Glutamatergic neuron (in vitro differentiated cells): Measurements from ENCODE around the gene ZNF618. TPM values are rescaled to one million over a fixed set of nuclear protein-coding genes. Genes with fewer than 3 reads are reported as not detected.

Source experiments
- DNase-seq: peaks from one replicate; pipeline ENCODE4 v3.0.0; 2022
- H3K27ac Mint-ChIP-seq: one replicate; pipeline ENCODE4 v1.8.0; 2020; ENCODE audit warnings: mild to moderate bottlenecking, mixed read lengths, inconsistent platforms; ENCODE audit not compliant: unreplicated experiment
- H3K27me3 Mint-ChIP-seq: one replicate; pipeline ENCODE4 v1.8.0; 2020; ENCODE audit warnings: mild to moderate bottlenecking, moderate library complexity, mixed read lengths, inconsistent platforms; ENCODE audit not compliant: unreplicated experiment
- H3K36me3 Mint-ChIP-seq: one replicate; pipeline ENCODE4 v1.8.0; 2020; ENCODE audit warnings: mild to moderate bottlenecking, mixed read lengths, inconsistent platforms; ENCODE audit not compliant: unreplicated experiment
- H3K4me1 Mint-ChIP-seq: one replicate; pipeline ENCODE4 v1.8.0; 2020; ENCODE audit warnings: mild to moderate bottlenecking, low read depth, mixed read lengths, inconsistent platforms; ENCODE audit not compliant: unreplicated experiment
- H3K4me3 Mint-ChIP-seq: one replicate; pipeline ENCODE4 v1.8.0; 2020; ENCODE audit warnings: mild to moderate bottlenecking, mixed read lengths, inconsistent platforms; ENCODE audit not compliant: unreplicated experiment
- H3K9me3 Mint-ChIP-seq: one replicate; pipeline ENCODE4 v1.8.0; 2020; ENCODE audit warnings: mild to moderate bottlenecking, moderate library complexity, mixed read lengths, inconsistent platforms; ENCODE audit not compliant: unreplicated experiment
- CTCF ChIP-seq: fragments of 200-600 bp; sonication (generic); IDR thresholded peaks from one replicate; pipeline ENCODE4 v1.5.0; 2021; ENCODE audit not compliant: partially characterized antibody, unreplicated experiment
- total RNA-seq: library from RNA; stranded (reverse); fragmentation: NEBNext Ultra II Directional; extraction: Animal tissue kit (Norgen Biotek cat#: 25700); gene quantifications from one replicate; pipeline ENCODE4 v1.2.1, GENCODE V29; 2021; ENCODE audit not compliant: unreplicated experiment

Gene ZNF618
- total RNA-seq, 1 donor from 2014 or later, result 114 TPM

- DNase-seq, result no peak
- Mint-ChIP-seq H3K27ac (no peak overlapping the region), H3K4me3 (no peak overlapping the region), H3K9me3 (peaks cover 17% of the 10 kb centered on the region), H3K36me3 (peaks cover 4% of the 10 kb centered on the region), H3K27me3 (peaks cover 13% of the 10 kb centered on the region), H3K4me1 (peaks cover 27% of the 10 kb centered on the region)
- no peak for TF ChIP-seq CTCF
Observed at GRCh38 chr9:114001410-114001685, 125.2 kb downstream of the ZNF618 start.

DNA sequence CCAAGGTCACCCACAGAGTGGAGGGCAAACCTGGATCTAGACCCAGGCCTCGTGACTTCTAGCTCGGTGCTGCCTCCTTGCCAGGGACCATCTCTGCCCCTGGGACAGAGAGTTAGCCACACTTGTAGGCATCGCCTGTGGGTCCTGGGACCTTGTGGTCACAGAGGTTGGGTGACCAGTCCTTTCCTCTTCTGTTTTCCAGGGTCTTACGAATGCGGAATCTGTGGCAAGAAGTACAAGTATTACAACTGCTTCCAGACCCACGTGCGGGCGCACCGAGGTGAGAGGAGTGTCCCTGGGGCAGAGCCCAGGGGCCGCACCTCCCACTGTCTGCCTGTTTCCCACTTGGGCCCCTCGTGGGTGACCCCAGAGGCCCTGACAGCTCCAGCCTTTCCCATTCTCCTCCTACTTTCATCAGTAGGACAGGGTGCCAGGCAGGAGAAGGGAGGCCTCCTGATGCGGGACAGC, 125.7 kb downstream of the ZNF618 start:
- Mint-ChIP-seq H3K27ac (no peak overlapping the region), H3K27me3 (peaks cover 13% of the 10 kb centered on the region), H3K36me3 (peaks cover 4% of the 10 kb centered on the region), H3K9me3 (peaks cover 15% of the 10 kb centered on the region), H3K4me1 (peaks cover 27% of the 10 kb centered on the region), H3K4me3 (no peak overlapping the region)
- no peak for TF ChIP-seq CTCF
- no peak for DNase-seq

- H3K4me1 Mint-ChIP-seq, result peaks cover 29% of the 10 kb centered on the region
- peaks cover 4% of the 10 kb centered on the region for H3K36me3 Mint-ChIP-seq
- H3K4me3 Mint-ChIP-seq, result no peak overlapping the region
- no peak overlapping the region for H3K27ac Mint-ChIP-seq
- peaks cover 13% of the 10 kb centered on the region for H3K27me3 Mint-ChIP-seq
- no peak for DNase-seq
- H3K9me3 Mint-ChIP-seq, result peaks cover 13% of the 10 kb centered on the region
- TF ChIP-seq CTCF, result no peak
Observed at GRCh38 chr9:114002271-114002985, 126.3 kb downstream of the ZNF618 start.

- Mint-ChIP-seq H3K27me3 (peaks cover 14% of the 10 kb centered on the region), H3K9me3 (peaks cover 13% of the 10 kb centered on the region), H3K36me3 (peaks cover 4% of the 10 kb centered on the region), H3K27ac (no peak overlapping the region), H3K4me3 (peak overlapping the region; percentile 12), H3K4me1 (peaks cover 29% of the 10 kb centered on the region)
- TF ChIP-seq CTCF, result no peak
- DNase-seq, result no peak
Observed at GRCh38 chr9:114002986-114003350, 126.9 kb downstream of the ZNF618 start.

DNA sequence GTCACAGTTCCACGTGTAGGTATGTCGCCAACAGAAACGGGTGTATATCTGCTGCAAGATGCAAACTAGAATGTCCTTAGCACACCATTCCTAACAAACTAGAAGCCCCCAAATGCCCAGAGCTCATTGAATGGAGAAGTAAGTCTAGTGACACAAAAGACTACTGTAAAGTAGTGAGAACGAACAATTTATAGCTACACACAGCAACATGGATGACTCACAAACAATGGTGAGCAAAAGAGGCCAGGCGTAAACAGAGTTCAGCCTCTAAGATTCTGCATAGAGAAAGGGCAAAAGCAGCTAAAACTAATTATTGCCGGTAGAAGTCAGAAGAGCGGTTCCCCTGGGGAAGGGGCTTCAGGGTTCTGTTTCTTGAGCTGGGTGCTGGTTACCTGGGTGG, 127.2 kb downstream of the ZNF618 start:
- TF ChIP-seq CTCF, result no peak
- H3K9me3 Mint-ChIP-seq, result peaks cover 13% of the 10 kb centered on the region

More for the DNA sequence above, 127.2 kb downstream of the ZNF618 start:
- no peak for DNase-seq
- peaks cover 29% of the 10 kb centered on the region for H3K4me1 Mint-ChIP-seq
- H3K36me3 Mint-ChIP-seq, result peaks cover 4% of the 10 kb centered on the region
- peaks cover 15% of the 10 kb centered on the region for H3K27me3 Mint-ChIP-seq
- peak overlapping the region; percentile 60 for H3K27ac Mint-ChIP-seq
- peak overlapping the region; percentile 12 for H3K4me3 Mint-ChIP-seq
